HG02642 (cell line): ENCODE measurements around the gene LLGL1.
"Not testable (repeated sequence)": the region's sequence is repeated elsewhere in the genome, so short reads cannot be mapped to it uniquely, and the experiment has no call there.

ENCODE experiments used
- ATAC-seq: cut with Tn5 transposase; IDR thresholded peaks from one replicate; pipeline ENCODE4 v1.9.1; 2021; ENCODE audit warnings: mild to moderate bottlenecking; ENCODE audit not compliant: unreplicated experiment, poor library complexity

The LLGL1 gene

GRCh38 chr17:18191967-18192366 lies 33.5 kb upstream of the LLGL1 start:
- no peak for ATAC-seq

DNA sequence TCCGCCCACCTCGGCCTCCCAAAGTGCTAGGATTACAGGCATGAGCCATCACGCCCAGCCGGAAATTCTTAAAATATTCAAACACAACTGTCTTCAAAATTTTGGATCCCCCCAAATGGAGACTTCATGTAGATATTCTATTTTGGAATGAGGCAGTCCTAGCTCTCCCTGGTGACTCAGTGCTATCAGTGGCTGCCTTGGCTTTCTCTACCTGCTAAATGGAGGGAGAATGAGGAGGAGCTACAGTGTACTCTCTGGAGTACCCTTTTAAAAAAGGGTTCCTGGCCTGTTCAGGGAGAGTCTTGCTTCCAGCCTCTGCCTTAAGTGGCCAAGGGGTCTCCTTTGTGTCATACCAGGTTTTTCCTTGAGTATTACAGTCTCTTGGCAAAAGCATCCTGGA lies 31.0 kb upstream of the LLGL1 start:
- no peak for ATAC-seq

GRCh38 chr17:18194804-18195203 lies 30.6 kb upstream of the LLGL1 start:
- ATAC-seq: no peak

GRCh38 chr17:18195246-18195645 lies 30.2 kb upstream of the LLGL1 start:
- no peak for ATAC-seq

- no peak for ATAC-seq
Measured at GRCh38 chr17:18197535-18198194, 27.8 kb upstream of the LLGL1 start.

- ATAC-seq: no peak
Measured at GRCh38 chr17:18198530-18198929, 26.9 kb upstream of the LLGL1 start.

- no peak for ATAC-seq
Measured at GRCh38 chr17:18201108-18201507, 24.3 kb upstream of the LLGL1 start.

DNA sequence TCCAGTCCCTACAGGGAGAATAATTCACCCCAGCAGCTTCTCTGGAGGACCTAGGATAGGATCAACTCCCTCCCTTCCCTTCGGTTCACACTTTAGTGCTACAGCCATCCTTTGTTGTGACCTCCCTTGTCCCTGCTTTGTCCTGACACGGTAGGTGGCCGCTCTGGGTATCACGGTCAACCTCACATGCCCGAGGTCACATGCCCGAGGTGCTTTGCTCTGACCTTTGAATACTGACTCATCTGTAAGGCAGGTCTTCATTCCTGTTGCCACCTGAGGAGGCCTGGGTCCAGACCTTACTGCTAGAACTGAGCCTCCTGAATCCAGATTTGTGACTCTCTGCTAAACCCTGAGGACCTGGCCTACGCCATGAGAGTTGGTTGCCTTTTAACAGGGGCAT lies 22.1 kb upstream of the LLGL1 start:
- no peak for ATAC-seq

GRCh38 chr17:18205861-18206260 lies 19.6 kb upstream of the LLGL1 start:
- ATAC-seq: no peak

GRCh38 chr17:18206962-18207361 lies 18.5 kb upstream of the LLGL1 start:
- no peak for ATAC-seq

DNA sequence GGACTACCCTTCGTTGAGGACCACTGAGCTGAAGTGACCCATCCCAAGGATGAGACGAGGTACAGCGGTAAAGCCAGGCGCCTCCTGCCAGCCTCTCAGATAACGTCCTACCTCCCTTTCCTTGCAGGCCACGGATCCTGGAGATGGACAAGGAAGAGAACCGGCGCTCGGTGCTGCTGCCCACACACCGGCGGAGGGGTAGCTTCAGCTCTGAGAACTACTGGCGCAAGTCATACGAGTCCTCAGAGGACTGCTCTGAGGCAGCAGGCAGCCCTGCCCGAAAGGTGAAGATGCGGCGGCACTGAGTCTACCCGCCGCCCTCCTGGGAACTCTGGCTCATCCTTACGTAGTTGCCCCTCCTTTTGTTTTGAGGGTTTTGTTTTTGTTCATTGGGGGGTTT lies 17.3 kb upstream of the LLGL1 start:
- ATAC-seq: no peak

- no peak for ATAC-seq
Measured at GRCh38 chr17:18213666-18214270, 11.7 kb upstream of the LLGL1 start.

GRCh38 chr17:18216906-18217305 lies 8.5 kb upstream of the LLGL1 start:
- ATAC-seq: not testable (repeated sequence)

DNA sequence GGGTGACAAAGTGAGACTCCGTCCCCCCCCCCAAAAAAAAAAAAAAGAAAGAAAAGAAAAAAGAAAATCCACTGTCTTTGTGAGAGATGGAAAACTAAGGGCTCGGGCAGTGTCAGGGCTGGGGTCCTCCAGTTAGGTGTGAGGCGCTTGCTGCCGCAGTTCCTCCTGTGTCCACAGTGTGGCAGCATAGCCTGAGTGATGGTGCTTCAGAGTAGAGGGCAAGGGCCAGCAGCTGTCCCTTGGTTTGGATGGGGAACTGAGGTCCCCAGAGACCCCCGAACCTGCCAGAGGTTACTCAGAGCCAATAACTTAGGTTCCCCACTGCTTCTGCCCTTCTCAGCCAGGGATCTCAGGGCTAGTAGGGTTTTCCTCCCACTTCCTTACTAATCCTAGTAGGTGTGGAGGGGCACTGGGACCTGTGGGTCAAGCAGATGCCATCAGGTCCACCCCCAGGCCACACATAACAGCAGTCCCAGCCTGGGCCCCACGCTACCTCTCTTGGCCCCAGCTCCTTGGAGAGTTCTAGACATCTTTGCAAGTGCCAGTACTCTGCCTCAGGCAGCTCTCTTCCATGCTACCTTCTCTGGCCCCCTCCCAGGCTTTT lies 7.9 kb upstream of the LLGL1 start:
- no peak for ATAC-seq

- no peak for ATAC-seq
Measured at GRCh38 chr17:18218756-18219415, 6.5 kb upstream of the LLGL1 start.

DNA sequence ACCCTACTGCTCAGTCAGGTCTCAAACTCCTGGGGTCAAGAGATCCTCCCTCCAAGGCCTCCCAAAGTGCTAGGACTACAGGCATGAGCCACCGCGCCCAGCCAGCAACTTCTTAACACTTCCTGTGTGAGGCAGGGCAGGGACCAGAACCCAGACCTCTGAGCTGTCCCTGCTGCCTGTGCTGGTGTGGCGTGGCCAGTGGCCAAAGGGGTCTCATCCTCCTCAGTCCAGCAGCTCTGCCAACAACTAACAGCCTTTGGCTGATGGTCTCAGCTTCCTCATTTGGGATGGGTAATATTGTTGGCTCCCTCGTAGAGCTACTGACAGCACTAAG lies 1.4 kb upstream of the LLGL1 start:
- no peak for ATAC-seq

DNA sequence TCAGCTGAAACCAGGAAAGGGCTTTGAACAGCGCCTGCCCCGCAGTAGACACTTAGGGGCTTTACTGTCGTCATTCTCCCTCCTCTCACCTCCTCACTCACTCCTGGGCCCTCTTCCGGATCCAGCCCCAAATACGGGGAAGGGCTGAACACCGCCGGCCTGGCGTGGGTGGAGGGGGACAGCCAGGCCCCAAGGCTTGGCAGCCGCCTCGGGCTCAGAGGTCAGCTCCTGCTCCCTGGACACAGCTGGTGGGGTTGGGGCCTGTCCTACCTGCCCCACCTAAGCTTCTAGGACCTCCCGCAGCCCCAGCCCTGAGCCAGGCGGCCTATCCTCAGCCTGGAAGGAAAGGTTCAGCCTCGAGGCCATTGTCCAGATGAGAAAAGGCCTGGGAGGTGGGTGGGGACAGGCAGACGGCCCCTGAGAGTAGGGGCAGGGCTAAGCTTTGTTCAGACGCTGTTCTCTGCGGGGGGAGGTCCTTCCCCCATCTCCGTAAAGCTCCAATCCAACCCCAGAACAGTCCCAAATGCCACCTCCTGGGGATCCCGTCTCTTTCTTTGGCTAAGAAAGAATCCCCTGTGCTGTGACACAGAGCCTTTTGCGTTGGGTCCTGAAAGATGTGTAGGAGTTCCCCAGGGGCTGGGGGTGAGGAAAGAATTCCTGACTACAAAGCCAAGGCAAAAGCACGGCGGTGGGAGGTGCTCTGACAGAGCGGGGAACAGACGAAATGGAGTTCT lies 881 bp upstream of the LLGL1 start:
- ATAC-seq: no peak

DNA sequence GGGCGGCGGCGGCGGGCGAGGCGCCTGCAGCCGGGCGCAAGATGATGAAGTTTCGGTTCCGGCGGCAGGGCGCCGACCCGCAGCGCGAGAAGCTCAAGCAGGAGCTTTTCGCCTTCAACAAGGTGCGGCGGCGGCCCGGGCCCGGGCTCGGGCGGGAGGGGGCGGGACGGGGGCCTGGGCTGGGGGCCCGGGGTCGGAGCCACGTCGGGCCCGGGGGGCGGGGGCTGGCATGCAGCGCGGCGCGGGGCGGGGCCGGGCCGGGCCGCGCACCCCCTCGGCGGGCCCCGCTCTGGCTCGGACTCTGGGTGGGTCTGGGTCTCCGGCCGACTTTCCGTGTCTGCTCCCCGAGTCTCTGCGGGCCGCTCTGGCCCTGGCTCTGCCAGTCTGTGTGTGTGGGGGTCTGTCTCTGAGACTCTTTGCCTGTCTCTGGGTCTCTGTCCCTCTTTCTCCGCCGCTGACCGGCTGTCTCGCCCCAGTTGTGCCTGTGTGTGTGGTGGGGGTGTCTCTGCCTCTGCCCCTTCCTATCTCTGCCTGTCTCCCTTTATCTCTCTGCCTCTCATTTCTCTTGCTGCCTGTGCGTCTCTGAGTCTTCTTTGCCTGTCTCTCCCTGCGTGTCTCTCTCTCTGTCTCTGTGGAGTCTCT lies 328 bp downstream of the LLGL1 start:
- ATAC-seq: peak; percentile 13

- no peak for ATAC-seq
Measured at GRCh38 chr17:18226284-18226945, 980 bp downstream of the LLGL1 start.

DNA sequence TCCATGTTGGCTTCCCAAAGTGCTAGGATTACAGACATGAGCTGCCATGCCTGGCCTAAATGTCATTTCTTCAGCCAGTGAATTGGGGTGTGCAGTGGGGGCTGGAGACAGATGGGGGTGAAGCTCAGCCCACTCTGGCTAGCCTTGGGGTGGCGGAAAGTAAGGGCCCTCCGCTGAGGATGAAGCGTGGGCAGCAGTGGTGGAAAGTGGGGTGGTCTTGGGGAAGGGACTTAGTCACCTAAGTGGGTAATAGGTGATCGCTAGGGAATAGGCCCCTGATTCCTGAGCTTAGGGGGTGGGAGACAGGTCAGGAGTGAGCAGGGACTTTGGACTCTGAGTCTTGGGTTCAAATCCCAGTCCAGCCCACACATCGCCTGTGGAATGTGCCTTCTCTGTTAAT lies 2.2 kb downstream of the LLGL1 start:
- ATAC-seq: no peak
